Hepatocyte (in vitro differentiated cells): ENCODE data around the gene SPTBN2. TPM values are rescaled to one million over a fixed set of nuclear protein-coding genes. Genes with fewer than 3 reads are reported as not detected.

Experiments used
- DNase-seq: peaks from one replicate; pipeline ENCODE4 v3.0.0-alpha.2; 2016; ENCODE audit warnings: low spot score
- H2AFZ ChIP-seq: fragments of 200-600 bp; sonication (generic); 2 replicates; pipeline ENCODE4 v1.6.0; 2016; ENCODE audit warnings: antibody characterized with exemption, mild to moderate bottlenecking
- H3K27ac ChIP-seq: fragments of 200-600 bp; sonication (generic); 2 replicates; pipeline ENCODE4 v1.5.1; 2016; ENCODE audit warnings: mild to moderate bottlenecking
- H3K27me3 ChIP-seq: fragments of 200-600 bp; sonication (generic); 2 replicates; pipeline ENCODE4 v1.6.1; 2016
- H3K36me3 ChIP-seq: fragments of 200-600 bp; sonication (generic); replicated peaks from 2 replicates; pipeline ENCODE4 v1.5.1; 2016; ENCODE audit warnings: low read depth; ENCODE audit not compliant: insufficient read depth
- H3K4me1 ChIP-seq: fragments of 200-600 bp; sonication (generic); 2 replicates; pipeline ENCODE4 v1.5.1; 2016; ENCODE audit warnings: mild to moderate bottlenecking, moderate library complexity; ENCODE audit not compliant: insufficient read depth
- H3K4me2 ChIP-seq: fragments of 200-600 bp; sonication (generic); 2 replicates; pipeline ENCODE4 v1.6.0; 2016
- H3K4me3 ChIP-seq: fragments of 200-600 bp; sonication (generic); 2 replicates; pipeline ENCODE4 v1.5.1; 2016; ENCODE audit warnings: mild to moderate bottlenecking
- H3K79me2 ChIP-seq: fragments of 200-600 bp; sonication (generic); 2 replicates; pipeline ENCODE4 v1.6.0; 2017; ENCODE audit warnings: mild to moderate bottlenecking
- H3K9me2 ChIP-seq: fragments of 200-600 bp; sonication (generic); replicated peaks from 2 replicates; pipeline ENCODE4 v1.6.0; 2017; ENCODE audit warnings: mild to moderate bottlenecking; ENCODE audit not compliant: insufficient read depth
- H3K9me3 ChIP-seq: fragments of 200-600 bp; sonication (generic); 2 replicates; pipeline ENCODE4 v1.5.1; 2016; ENCODE audit warnings: low read depth, mild to moderate bottlenecking
- H4K20me1 ChIP-seq: fragments of 200-600 bp; sonication (generic); 2 replicates; pipeline ENCODE4 v1.6.0; 2016; ENCODE audit warnings: mild to moderate bottlenecking; ENCODE audit not compliant: insufficient read depth, poor library complexity, severe bottlenecking
- CTCF ChIP-seq: fragments of 200-600 bp; sonication (generic); IDR thresholded peaks from 2 replicates; pipeline ENCODE4 v1.5.1; 2016; ENCODE audit warnings: antibody characterized with exemption, mild to moderate bottlenecking; ENCODE audit not compliant: poor library complexity
- EZH2 ChIP-seq: fragments of 200-600 bp; sonication (generic); IDR thresholded peaks from 2 replicates; pipeline ENCODE4 v1.6.1; 2016; ENCODE audit warnings: antibody characterized with exemption, mild to moderate bottlenecking, borderline replicate concordance
- EZH2phosphoT487 ChIP-seq: fragments of 200-600 bp; sonication (generic); IDR thresholded peaks from one replicate; pipeline ENCODE4 v1.6.1; 2018; ENCODE audit warnings: antibody characterized with exemption, mild to moderate bottlenecking, low read depth, moderate library complexity; ENCODE audit not compliant: unreplicated experiment, severe bottlenecking
- WGBS: methylation state at CpG from one replicate; pipeline ENCODE4 v1.1.6; 2016; ENCODE audit warnings: low lambda C conversion rate; ENCODE audit errors: missing lambda C conversion rate; 5-methylcytosine and 5-hydroxymethylcytosine counted together
- polyA plus RNA-seq: library from polyadenylated mRNA; unstranded; fragments of >200 nt; fragmentation: Nextera tagmentation; extraction: Ambion mirVana; gene quantifications from 2 replicates; pipeline ENCODE4 v1.2.1, GENCODE V29; 2016
- total RNA-seq: library from RNA; depleted of rRNA; stranded (reverse); fragments of >200 nt; gene quantifications from 2 replicates; pipeline ENCODE4 v1.2.3, GENCODE V29; 2014

Gene SPTBN2
- total and polyA plus RNA-seq, 2 experiments from 2014 or later = 152 to 177 TPM

- Histone ChIP-seq H3K9me2 (no peaks in the 10 kb centered on the region), H4K20me1 (no peaks in the 10 kb centered on the region), H2AFZ (no peak overlapping the region), H3K36me3 (no peaks in the 10 kb centered on the region), H3K27me3 (no peaks in the 10 kb centered on the region), H3K9me3 (no peaks in the 10 kb centered on the region), H3K4me2 (no peak overlapping the region), H3K27ac (peak overlapping the region; percentile 51), H3K4me1 (no peaks in the 10 kb centered on the region), H3K4me3 (no peak overlapping the region), H3K79me2 (no peaks in the 10 kb centered on the region)
- 87% methylated on average over 27 of the region's 27 CpGs for WGBS
- TF ChIP-seq CTCF (no peak), EZH2 (no peak), EZH2phosphoT487 (no peak)
- no peak for DNase-seq
These were observed 43.5 kb downstream of the SPTBN2 start for GRCh38 chr11:66685276-66686099.

DNA sequence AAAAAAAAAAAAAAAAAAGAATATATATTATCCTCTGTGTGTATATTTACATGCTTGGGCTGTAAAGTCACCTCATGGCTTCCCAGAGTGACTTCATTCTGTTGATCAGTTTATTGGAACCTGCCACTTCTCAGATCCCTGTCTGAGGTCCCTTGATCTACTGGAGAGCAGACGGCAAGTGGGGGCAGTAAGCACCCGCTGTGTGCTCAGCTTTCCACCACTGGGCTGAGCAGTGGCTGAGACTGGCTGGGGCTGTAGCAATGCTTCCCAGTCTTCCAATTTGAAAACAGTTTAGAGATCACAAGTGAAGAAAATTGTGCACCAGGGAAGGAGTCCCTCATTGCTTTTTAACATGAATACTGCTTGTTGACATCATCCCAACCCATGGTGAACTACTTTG, 44.4 kb downstream of the SPTBN2 start:
- Histone ChIP-seq H3K9me3 (no peaks in the 10 kb centered on the region), H3K27ac (no peak overlapping the region)
- no peak for DNase-seq

DNA sequence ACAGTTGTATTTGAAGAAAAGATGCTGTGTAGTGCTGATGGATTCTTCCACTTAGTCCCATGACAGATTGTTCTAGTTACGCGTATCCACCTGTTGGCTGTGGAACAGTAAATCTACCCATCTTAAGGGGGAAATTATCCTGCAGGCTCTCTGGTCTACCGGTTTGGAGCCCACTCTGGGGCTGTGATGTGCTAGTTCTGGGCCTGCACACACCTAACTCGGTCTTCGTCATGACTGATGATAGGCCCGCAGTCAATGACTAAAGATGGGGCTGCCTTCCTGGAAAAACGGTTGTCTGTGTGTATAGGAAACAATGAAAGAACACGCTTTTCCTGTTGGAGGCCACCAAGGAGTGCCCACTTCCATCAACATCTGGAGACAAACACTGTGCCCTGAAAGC, 45.1 kb downstream of the SPTBN2 start:
- H3K4me2 ChIP-seq = no peak overlapping the region
- no peaks in the 10 kb centered on the region for H3K9me3 ChIP-seq
- H3K4me3 ChIP-seq = no peak overlapping the region
- no peaks in the 10 kb centered on the region for H4K20me1 ChIP-seq
- no peak overlapping the region for H3K27ac ChIP-seq
- H3K4me1 ChIP-seq = peaks cover 1% of the 10 kb centered on the region
- no peaks in the 10 kb centered on the region for H3K27me3 ChIP-seq
- no peak overlapping the region for H2AFZ ChIP-seq
- DNase-seq = no peak
- 94% methylated on average over 8 of the region's 8 CpGs for WGBS
- H3K36me3 ChIP-seq = no peaks in the 10 kb centered on the region
- H3K79me2 ChIP-seq = no peaks in the 10 kb centered on the region
- TF ChIP-seq EZH2 (no peak), EZH2phosphoT487 (no peak), CTCF (no peak)
- no peaks in the 10 kb centered on the region for H3K9me2 ChIP-seq

More for the DNA sequence above, 44.4 kb downstream of the SPTBN2 start:
- H4K20me1 ChIP-seq = no peaks in the 10 kb centered on the region
- TF ChIP-seq CTCF (no peak), EZH2phosphoT487 (no peak), EZH2 (no peak)
- H3K4me3 ChIP-seq = no peak overlapping the region
- H3K36me3 ChIP-seq = no peaks in the 10 kb centered on the region
- H3K27me3 ChIP-seq = no peaks in the 10 kb centered on the region
- 94% methylated on average over 2 of the region's 2 CpGs for WGBS
- no peaks in the 10 kb centered on the region for H3K9me2 ChIP-seq
- no peaks in the 10 kb centered on the region for H3K79me2 ChIP-seq
- no peak overlapping the region for H2AFZ ChIP-seq
- no peak overlapping the region for H3K4me2 ChIP-seq
- no peaks in the 10 kb centered on the region for H3K4me1 ChIP-seq
